RWPE1 (cell line): ENCODE results near the gene EDEM3.

ENCODE experiments used
- CTCF ChIA-PET: fragments of 350-600 bp; sonication (Branson Sonifier 250); formaldehyde crosslinking; extraction: SDS; loops from one replicate; lab custom pipeline; 2021; lab: Yijun Ruan, JAX
- POLR2A ChIA-PET: fragments of 400-600 bp; formaldehyde crosslinking; extraction: SDS; loops from one replicate; lab custom pipeline; 2020; ENCODE audit warnings: antibody characterized with exemption; ENCODE audit not compliant: low non-redundant PET; lab: Yijun Ruan, JAX
- DNase-seq: peaks from one replicate; pipeline ENCODE4 v3.0.0; 2012; ENCODE audit warnings: low spot score
- H3K27ac ChIP-seq: fragments of 450-650 bp; 2 replicates; pipeline ENCODE4 v1.5.1; 2017
- TF ChIP-seq, protein P1 (sequence below): fragments of 450-650 bp; conservative IDR thresholded peaks from 2 replicates; pipeline ENCODE4 v1.5.1; 2017; ENCODE audit warnings: low read depth, mild to moderate bottlenecking

Gene EDEM3

DNA sequence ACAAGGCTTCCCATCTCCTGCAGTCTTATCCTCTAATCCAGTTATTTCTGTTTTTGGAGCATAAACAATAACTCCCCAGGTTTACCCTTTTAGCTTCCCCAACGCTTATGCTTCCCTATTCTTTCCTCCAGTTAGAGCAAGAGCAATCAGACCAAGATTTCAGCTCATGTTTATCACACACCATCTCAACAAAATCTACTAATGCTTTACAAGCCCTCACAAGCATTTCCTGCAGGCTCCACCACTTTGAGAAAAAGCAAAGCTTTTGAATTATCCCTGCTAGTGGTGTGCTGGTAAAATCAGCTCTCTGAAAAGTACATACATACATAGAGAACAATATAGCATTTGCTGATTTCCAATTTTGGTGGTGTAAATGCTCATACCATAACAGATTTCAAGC is 92.9 kb downstream of the EDEM3 start:
- CTCF ChIA-PET, result interaction anchor here (0.6 to 0.9 kb wide), 2 partner anchors 9 to 10 kb away, joined by 3 read pairs; no protein-coding TSS in a partner anchor
- TF ChIP-seq, protein P1, sequence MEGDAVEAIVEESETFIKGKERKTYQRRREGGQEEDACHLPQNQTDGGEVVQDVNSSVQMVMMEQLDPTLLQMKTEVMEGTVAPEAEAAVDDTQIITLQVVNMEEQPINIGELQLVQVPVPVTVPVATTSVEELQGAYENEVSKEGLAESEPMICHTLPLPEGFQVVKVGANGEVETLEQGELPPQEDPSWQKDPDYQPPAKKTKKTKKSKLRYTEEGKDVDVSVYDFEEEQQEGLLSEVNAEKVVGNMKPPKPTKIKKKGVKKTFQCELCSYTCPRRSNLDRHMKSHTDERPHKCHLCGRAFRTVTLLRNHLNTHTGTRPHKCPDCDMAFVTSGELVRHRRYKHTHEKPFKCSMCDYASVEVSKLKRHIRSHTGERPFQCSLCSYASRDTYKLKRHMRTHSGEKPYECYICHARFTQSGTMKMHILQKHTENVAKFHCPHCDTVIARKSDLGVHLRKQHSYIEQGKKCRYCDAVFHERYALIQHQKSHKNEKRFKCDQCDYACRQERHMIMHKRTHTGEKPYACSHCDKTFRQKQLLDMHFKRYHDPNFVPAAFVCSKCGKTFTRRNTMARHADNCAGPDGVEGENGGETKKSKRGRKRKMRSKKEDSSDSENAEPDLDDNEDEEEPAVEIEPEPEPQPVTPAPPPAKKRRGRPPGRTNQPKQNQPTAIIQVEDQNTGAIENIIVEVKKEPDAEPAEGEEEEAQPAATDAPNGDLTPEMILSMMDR, result no peak
- no peak overlapping the region for H3K27ac ChIP-seq
- POLR2A ChIA-PET, result no interaction called here
- DNase-seq, result no peak

DNA sequence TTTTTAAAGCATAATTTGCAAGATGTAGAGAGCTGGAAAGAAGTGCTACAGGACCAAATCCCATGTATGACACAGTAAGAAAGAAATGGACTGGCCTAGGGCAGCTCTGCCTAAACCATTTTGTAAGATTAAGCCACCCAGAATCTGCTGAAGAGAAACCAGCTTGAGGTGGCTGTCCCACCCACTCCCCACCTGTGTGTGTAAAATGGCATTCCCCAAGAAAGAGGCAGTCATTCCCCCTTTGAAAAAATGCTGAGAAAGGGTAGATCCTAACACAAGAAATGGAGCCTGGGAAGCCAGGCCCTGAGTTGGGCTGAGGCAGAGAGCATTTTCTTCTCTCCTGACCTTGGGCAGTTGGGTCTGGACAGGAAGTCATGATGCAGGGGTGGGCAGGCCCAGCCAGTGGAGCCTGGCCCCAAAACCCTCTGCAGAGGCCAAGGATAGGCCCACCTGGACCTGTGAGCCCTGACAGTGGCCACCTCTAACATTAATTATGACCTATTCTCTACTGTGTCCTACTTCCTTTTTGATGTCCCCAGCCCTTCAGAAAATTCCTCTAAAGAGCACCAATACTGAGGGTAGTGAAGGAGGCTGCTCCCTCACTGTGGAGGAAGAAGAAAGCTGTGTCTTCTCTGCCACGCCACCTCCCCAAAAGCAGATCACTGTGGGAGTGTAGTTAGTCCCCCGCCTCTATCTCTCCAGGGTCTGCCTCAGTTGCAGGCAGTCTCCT is 94.0 kb downstream of the EDEM3 start:
- H3K27ac ChIP-seq, result no peak overlapping the region
- TF ChIP-seq, protein P1, result no peak
- ChIA-PET CTCF (interaction anchor here (0.7 kb wide), 1 partner anchor 76 kb away, joined by 3 read pairs; no protein-coding TSS in a partner anchor), POLR2A (no interaction called here)
- DNase-seq, result no peak

DNA sequence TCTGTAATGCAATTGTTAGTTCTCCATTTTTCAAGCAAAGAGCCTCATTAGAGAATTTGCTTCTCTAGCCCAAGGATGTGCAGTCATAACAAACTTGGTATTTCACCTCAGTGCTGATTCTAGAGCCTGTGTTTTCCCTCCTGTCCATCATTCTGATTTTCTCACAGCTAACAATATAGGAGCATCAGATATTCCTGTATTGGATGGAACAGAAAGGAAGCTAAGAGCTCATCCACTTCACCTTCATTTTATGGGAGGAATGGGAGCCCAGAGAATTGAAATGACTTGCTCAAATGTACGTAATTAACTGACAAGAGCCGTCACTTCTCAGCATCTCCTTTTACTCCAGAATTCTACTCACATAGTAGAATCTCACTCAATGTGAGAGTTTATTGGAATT is 96.6 kb downstream of the EDEM3 start:
- POLR2A ChIA-PET, result no interaction called here
- CTCF ChIA-PET, result no interaction called here
- H3K27ac ChIP-seq, result no peak overlapping the region
- no peak for DNase-seq
- TF ChIP-seq, protein P1, result no peak

DNA sequence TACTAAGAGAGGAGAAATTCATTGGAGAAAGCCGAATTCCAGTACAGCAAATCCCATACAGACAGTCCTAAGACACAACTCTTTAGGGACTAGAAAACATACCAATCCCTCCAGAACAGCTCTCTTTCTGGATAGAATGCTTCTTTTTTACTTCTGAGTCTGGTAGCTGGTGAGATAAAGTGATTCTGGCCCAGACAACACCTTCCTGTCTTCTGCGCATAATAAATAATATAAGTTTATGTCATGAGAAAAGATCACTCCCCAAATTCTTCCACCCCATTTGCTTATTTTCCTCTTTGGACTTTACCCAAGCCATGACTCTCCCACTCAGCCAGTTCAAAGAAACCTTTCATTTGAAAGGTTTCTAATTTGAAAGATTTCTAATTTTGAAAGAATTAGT is 98.4 kb downstream of the EDEM3 start:
- ChIA-PET CTCF (no interaction called here), POLR2A (no interaction called here)
- H3K27ac ChIP-seq, result no peak overlapping the region
- DNase-seq, result no peak
- TF ChIP-seq, protein P1, result no peak

DNA sequence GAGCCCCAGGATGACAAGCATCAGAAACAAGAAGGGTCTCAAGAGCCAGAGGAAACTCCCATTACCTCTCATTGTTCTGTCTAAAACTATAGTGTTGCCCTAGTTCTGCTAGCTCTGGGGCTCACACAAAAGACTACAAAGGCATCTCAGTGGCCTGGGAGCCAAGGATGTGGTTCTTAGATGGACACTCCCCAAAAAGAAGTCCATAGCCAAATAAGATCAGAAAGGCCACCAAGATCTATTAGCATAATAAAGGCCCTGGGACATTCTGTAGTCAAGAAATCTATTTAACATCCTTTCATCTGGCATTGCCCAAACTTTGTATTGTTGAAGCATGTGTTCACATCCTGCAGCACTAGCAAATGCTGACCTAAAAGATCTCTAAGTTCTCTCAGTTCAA is 99.5 kb downstream of the EDEM3 start:
- no peak for DNase-seq
- ChIA-PET CTCF (no interaction called here), POLR2A (no interaction called here)
- no peak overlapping the region for H3K27ac ChIP-seq
- TF ChIP-seq, protein P1, result no peak

DNA sequence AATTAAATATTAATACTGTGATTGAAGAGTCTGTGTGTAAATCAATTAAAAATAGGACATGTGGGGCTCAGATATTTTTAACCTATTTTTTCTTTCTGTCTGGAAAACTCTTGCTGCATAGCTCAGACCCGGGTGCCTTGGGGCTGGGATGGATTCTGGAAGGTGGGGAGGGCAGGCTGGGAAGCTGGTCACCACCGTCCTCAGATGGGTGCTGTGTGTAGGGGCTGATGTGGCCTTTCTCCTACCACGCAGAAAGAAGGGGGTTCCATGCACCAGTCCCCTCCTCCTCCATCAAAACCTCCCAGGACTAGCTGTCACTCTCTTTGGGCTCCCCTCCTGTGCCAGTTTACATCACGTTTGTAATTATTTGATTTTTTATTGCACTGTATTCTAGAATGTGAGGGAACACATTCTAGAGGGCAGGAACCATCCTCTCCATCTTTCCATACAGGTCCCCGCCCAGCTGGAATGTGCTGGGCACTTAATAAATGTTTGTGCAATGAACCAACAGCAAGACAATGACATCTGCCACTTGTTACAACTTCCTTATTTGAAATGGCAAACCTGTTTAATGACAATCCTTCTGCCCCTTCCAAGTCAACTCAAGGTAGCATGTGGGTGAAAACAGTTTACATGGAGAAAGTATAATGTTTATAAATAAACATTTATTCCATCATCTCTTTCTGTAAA is 104.3 kb downstream of the EDEM3 start:
- TF ChIP-seq, protein P1, result no peak
- DNase-seq, result no peak
- H3K27ac ChIP-seq, result no peak overlapping the region
- POLR2A ChIA-PET, result no interaction called here
- CTCF ChIA-PET, result no interaction called here
